Measurements from ENCODE around the gene PRADC1. TPM values are rescaled to one million over a fixed set of nuclear protein-coding genes. Genes with fewer than 3 reads are reported as not detected.

PRADC1 gene
- total and polyA plus RNA-seq, 2 experiments from 2014 or later = 6.5 to 8.3 TPM

DNA sequence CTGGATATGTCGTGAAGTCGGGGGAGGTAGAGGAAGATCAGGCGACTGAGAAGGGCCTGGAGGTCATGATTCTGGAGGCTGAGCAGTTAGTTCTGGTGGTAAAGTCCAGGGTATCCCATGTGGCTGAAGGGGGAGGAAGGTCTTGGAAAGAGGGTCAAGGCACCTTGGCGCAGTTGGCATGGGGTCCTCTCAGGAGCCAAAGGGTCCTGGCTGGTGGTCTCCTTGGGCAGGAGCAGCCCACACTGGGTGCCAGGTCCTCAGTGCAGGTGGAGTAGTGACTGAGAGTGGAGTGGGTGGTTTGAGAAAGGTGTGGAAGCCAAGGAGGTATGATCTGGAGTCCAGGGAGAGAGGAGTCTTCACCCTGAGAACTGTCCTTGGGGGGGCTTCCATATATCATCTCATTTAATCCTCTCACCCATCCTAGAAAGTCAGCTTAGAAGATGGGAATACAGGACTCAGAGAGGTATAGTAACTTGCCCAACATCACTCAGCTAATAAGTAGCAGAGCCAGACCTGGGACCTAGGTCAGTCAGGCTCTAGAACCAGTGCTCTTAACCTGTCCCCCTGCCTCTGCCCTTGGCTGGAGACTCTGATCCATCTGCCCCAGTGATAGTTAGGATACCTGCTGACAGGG, 26.8 kb upstream of the PRADC1 start (continued):
- TF ChIP-seq, protein P1, sequence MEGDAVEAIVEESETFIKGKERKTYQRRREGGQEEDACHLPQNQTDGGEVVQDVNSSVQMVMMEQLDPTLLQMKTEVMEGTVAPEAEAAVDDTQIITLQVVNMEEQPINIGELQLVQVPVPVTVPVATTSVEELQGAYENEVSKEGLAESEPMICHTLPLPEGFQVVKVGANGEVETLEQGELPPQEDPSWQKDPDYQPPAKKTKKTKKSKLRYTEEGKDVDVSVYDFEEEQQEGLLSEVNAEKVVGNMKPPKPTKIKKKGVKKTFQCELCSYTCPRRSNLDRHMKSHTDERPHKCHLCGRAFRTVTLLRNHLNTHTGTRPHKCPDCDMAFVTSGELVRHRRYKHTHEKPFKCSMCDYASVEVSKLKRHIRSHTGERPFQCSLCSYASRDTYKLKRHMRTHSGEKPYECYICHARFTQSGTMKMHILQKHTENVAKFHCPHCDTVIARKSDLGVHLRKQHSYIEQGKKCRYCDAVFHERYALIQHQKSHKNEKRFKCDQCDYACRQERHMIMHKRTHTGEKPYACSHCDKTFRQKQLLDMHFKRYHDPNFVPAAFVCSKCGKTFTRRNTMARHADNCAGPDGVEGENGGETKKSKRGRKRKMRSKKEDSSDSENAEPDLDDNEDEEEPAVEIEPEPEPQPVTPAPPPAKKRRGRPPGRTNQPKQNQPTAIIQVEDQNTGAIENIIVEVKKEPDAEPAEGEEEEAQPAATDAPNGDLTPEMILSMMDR (conservative IDR thresholded peaks at IDR 0.05; ENCODE audit: low read depth in 2 of 2) = no peak
- TF ChIP-seq, protein P2, sequence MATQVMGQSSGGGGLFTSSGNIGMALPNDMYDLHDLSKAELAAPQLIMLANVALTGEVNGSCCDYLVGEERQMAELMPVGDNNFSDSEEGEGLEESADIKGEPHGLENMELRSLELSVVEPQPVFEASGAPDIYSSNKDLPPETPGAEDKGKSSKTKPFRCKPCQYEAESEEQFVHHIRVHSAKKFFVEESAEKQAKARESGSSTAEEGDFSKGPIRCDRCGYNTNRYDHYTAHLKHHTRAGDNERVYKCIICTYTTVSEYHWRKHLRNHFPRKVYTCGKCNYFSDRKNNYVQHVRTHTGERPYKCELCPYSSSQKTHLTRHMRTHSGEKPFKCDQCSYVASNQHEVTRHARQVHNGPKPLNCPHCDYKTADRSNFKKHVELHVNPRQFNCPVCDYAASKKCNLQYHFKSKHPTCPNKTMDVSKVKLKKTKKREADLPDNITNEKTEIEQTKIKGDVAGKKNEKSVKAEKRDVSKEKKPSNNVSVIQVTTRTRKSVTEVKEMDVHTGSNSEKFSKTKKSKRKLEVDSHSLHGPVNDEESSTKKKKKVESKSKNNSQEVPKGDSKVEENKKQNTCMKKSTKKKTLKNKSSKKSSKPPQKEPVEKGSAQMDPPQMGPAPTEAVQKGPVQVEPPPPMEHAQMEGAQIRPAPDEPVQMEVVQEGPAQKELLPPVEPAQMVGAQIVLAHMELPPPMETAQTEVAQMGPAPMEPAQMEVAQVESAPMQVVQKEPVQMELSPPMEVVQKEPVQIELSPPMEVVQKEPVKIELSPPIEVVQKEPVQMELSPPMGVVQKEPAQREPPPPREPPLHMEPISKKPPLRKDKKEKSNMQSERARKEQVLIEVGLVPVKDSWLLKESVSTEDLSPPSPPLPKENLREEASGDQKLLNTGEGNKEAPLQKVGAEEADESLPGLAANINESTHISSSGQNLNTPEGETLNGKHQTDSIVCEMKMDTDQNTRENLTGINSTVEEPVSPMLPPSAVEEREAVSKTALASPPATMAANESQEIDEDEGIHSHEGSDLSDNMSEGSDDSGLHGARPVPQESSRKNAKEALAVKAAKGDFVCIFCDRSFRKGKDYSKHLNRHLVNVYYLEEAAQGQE (IDR thresholded peaks at IDR 0.05; ENCODE audit: unreplicated experiment) = no peak
- no peak for TF ChIP-seq NANOG (IDR thresholded peaks at IDR 0.05; ENCODE audit: borderline replicate concordance)
- TF ChIP-seq JUNB (IDR thresholded peaks at IDR 0.05; ENCODE audit: unreplicated experiment) = no peak

DNA sequence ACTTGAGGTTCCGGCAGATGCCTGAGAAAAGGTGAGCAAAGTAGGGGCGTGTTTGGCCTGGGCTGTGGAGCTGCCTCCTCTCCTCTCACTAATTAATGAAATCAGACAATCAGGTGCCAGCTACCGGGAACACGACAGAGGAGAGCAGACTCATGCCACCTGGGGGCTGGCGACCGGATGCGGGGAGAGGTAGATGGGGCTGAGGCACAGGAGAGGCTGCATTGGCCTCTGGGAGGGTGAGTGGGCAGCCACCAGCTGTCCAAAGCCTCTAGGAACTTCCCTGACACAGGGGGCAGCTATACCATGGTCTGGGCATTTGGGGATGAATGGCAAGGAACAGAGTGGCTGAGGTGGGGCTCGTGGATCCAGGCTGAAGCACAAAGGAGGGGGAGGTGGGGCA, 26.2 kb upstream of the PRADC1 start:
- no peak overlapping the region for H3K27ac Mint-ChIP-seq
- ATAC-seq = no peak
- TF ChIP-seq EZH2phosphoT487 (IDR thresholded peaks at IDR 0.05; ENCODE audit: unreplicated experiment) (no peak), ZNF114 (CRISPR knock-in tag; IDR thresholded peaks at IDR 0.05) (no peak), ZNF331 (CRISPR knock-in tag; IDR thresholded peaks at IDR 0.05; ENCODE audit: low read depth) (no peak), JUNB (IDR thresholded peaks at IDR 0.05; ENCODE audit: unreplicated experiment) (no peak), POLR2AphosphoS5 (IDR thresholded peaks at IDR 0.05; ENCODE audit: low read depth) (no peak)
- TF ChIP-seq, protein P2 (IDR thresholded peaks at IDR 0.05; ENCODE audit: unreplicated experiment) = no peak
- TF ChIP-seq, protein P1 (conservative IDR thresholded peaks at IDR 0.05; ENCODE audit: low read depth in 2 of 2) = no peak

More for the DNA sequence above, 26.2 kb upstream of the PRADC1 start:
- Histone ChIP-seq H3K4me3 (no peak overlapping the region), H3K27me3 (ENCODE audit: insufficient read depth) (no peaks in the 10 kb centered on the region), H3K9me2 (ENCODE audit: insufficient read depth) (no peaks in the 10 kb centered on the region), H4K20me1 (replicated peaks; ENCODE audit: insufficient read depth) (peaks cover 11% of the 10 kb centered on the region), H3F3A (replicated peaks; ENCODE audit: low read depth) (0 out of 2 replicates have a peak, but pooled peaks cover 2% of the 10 kb centered on the region), H2AFZ (no peak overlapping the region), H3K79me2 (replicated peaks; ENCODE audit: insufficient read depth) (no peaks in the 10 kb centered on the region), H3K27ac (ENCODE audit: low read depth) (no peak overlapping the region), H3K4me1 (ENCODE audit: insufficient read depth) (peaks cover 11% of the 10 kb centered on the region), H3K36me3 (ENCODE audit: insufficient read depth) (no peaks in the 10 kb centered on the region; the same call in 1 of the 2 replicates), H3K4me2 (no peak overlapping the region)
- Mint-ChIP-seq H3K36me3 (ENCODE audit: low read depth) (peaks cover 13% of the 10 kb centered on the region), H3K4me1 (peaks cover 24% of the 10 kb centered on the region; the same call in 2 of the 3 replicates), H3K9me3 (no peaks in the 10 kb centered on the region), H3K4me3 (no peak overlapping the region), H3K27me3 (ENCODE audit: insufficient read depth, low read depth, poor library complexity) (peaks cover 12% of the 10 kb centered on the region)
- DNase-seq (ENCODE audit: low spot score) = no peak

Measured in GM23338 (cell line).